ENCODE results near the gene SLC8A2.

SLC8A2 gene

GRCh38 chr19:47432091-47432490, 39.6 kb downstream of the SLC8A2 start:
- no peak for DNase-seq (ENCODE audit: low read depth in 1 of 2, low spot score in 1 of 2)

- no peak for DNase-seq (ENCODE audit: low read depth in 1 of 2, low spot score in 1 of 2)
These were observed 41.5 kb downstream of the SLC8A2 start for GRCh38 chr19:47430041-47430802.

GRCh38 chr19:47429140-47429793, 42.4 kb downstream of the SLC8A2 start:
- no peak for DNase-seq (ENCODE audit: low read depth in 1 of 2, low spot score in 1 of 2)

- DNase-seq (ENCODE audit: low read depth in 1 of 2, low spot score in 1 of 2), result peak; percentile 53 to 60
These were observed 43.4 kb downstream of the SLC8A2 start for GRCh38 chr19:47428177-47428894.

- peak; percentile 31 to 56 for DNase-seq (ENCODE audit: low read depth in 1 of 2, low spot score in 1 of 2)
These were observed 44.2 kb downstream of the SLC8A2 start for GRCh38 chr19:47427241-47428176.

- no peak for DNase-seq (ENCODE audit: low read depth in 1 of 2, low spot score in 1 of 2)
These were observed 48.4 kb downstream of the SLC8A2 start for GRCh38 chr19:47423203-47423882.

- DNase-seq (ENCODE audit: low read depth in 1 of 2, low spot score in 1 of 2), result no peak
These were observed 49.1 kb downstream of the SLC8A2 start for GRCh38 chr19:47422417-47423163.

GRCh38 chr19:47421844-47422395, 49.8 kb downstream of the SLC8A2 start:
- no peak for DNase-seq (ENCODE audit: low read depth in 1 of 2, low spot score in 1 of 2)

GRCh38 chr19:47421244-47421786, 50.4 kb downstream of the SLC8A2 start:
- no peak for DNase-seq (ENCODE audit: low read depth in 1 of 2, low spot score in 1 of 2)

GRCh38 chr19:47419789-47420188, 51.9 kb downstream of the SLC8A2 start:
- DNase-seq (ENCODE audit: low read depth in 1 of 2, low spot score in 1 of 2), result no peak

- no peak for DNase-seq (ENCODE audit: low read depth in 1 of 2, low spot score in 1 of 2)
These were observed 52.5 kb downstream of the SLC8A2 start, which contains the start of gene MEIS3 for GRCh38 chr19:47419030-47419783. Gene MEIS3 (minus strand): TSS chr19:47419527. CDS start chr19:47419081, 446 bp downstream.

GRCh38 chr19:47418692-47419029, 53.0 kb downstream of the SLC8A2 start:
- no peak for DNase-seq (ENCODE audit: low read depth in 1 of 2, low spot score in 1 of 2)

GRCh38 chr19:47417746-47418691, 53.7 kb downstream of the SLC8A2 start:
- no peak for DNase-seq (ENCODE audit: low read depth in 1 of 2, low spot score in 1 of 2)

GRCh38 chr19:47417107-47417745, 54.5 kb downstream of the SLC8A2 start:
- DNase-seq (ENCODE audit: low read depth in 1 of 2, low spot score in 1 of 2), result no peak

- no peak for DNase-seq (ENCODE audit: low read depth in 1 of 2, low spot score in 1 of 2)
These were observed 55.1 kb downstream of the SLC8A2 start for GRCh38 chr19:47416643-47416985.

GRCh38 chr19:47415953-47416642, 55.6 kb downstream of the SLC8A2 start:
- DNase-seq (ENCODE audit: low read depth in 1 of 2, low spot score in 1 of 2), result no peak

Measured in stimulated activated CD4-positive, alpha-beta T cell treated with anti-CD3 and anti-CD28 coated beads, Interleukin-15, amount 100 ng/mL, for 1 hour (primary cell).